Cardiac fibroblast (primary cell): Measurements from ENCODE around the gene COL9A3.

Experiments
- DNase-seq, 2 donors: peaks; one replicate each; pipeline versions ENCODE4 v3.0.0 to v3.0.0-alpha.2; 2010; ENCODE audit warnings: low read depth in 2 of 2
- H3K4me3 ChIP-seq, 2 donors: replicated peaks in 1 of 2; 1 replicate in 1 of 2; 2 replicates in 1 of 2; pipeline ENCODE4 v1.5.1; 2011; ENCODE audit warnings: low read depth in 2 of 2, low read length in 2 of 2, mild to moderate bottlenecking in 2 of 2, moderate library complexity in 1 of 2
- CTCF ChIP-seq: IDR thresholded peaks from one replicate; pipeline ENCODE4 v1.5.1; 2011; ENCODE audit warnings: low read depth, mild to moderate bottlenecking, low read length, inconsistent platforms

Gene COL9A3

DNA sequence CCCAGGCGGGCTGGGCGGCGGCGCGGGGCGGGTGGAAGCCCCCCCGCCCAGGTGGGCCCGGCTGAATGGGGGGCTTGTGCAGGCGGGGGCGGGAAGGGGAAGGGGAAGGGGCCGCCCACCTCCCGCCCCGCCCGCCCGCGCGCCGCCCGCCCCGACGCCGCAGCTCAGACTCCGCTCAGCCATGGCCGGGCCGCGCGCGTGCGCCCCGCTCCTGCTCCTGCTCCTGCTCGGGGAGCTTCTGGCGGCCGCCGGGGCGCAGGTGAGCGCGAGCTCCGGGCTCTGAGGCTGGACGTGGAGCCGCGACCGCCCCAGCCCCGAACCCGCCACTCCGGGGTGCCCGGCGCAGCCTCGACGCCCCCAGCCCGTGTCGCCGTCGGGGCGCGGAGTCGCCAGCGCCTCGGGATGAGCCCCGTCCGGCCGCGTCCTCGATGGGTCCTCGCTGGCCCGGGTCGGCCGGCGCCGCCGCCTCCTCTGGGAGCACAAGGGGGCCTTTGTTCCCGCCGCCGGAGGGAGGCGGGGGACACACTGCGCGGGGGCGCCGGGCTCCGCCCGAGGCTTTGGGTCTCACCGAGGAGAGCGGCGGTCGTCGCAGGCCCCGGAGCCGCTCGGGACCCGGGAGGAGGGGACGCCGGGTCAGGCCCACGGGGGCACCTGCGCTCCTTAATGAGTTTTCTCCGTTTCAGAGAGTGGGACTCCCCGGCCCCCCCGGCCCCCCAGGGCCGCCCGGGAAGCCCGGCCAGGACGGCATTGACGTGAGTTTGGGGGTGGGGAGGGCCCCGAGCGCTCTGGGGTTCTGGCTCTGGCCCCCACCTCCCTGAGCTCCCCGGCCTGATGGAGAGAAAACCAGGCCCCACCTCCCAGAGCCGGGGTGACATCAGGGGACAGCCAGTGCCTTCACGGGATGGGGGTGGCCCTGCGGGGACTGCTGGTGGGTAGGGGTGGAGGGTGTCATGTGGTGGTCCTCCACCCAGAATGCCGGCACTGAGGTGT, at the start of gene COL9A3:
COL9A3 (plus strand) TSS at position 167 of the 990 bp plus-strand sequence; CDS start at position 182, 15 bp downstream.
- no peak for TF ChIP-seq CTCF
- DNase-seq, result no peak
- H3K4me3 ChIP-seq, result no peak within 1 kb of the TSS

- TF ChIP-seq CTCF, result no peak
- DNase-seq, result no peak
- no peak overlapping the region for H3K4me3 ChIP-seq
These were observed 48.7 kb upstream of the COL9A3 start for GRCh38 chr20:62768234-62768546.

DNA sequence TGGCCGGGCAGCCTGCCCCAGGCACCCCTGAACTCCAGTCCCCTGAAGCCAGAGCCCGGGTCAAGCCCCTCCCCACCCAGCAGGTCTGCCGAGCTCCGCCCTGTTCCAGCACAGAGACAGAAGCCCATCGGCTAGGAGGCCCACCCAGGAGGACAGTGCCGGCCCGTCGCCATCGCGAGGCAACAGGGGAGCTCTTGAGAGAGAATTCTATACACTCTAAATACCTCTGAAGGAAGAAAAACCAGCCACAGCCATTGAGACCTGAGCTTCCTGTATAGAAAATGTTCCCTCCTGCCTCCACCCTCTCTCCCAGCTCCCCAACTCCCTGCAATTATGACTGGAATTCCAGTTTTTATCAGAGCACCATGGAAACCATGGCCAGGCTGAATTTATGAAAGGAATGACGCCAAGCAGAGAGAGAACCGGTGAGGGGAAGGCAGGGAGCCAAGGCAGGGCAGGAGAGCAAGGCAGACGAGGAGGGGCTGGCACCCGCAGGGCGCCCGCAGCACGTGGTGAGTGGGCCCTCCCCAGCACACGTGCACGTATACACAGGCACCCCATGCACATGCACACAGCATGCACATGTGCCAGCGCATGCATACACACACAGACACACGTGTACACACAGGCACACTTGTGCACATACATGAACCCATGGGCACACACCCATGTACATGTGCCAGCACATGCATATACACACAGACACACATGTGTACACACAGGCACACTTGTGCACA, 48.1 kb upstream of the COL9A3 start:
- no peak for TF ChIP-seq CTCF
- DNase-seq, result peak in 1 of 2 donors; percentile 91
- H3K4me3 ChIP-seq, result no peak overlapping the region

GRCh38 chr20:62769346-62770071, 47.3 kb upstream of the COL9A3 start:
- no peak overlapping the region for H3K4me3 ChIP-seq
- no peak for DNase-seq
- no peak for TF ChIP-seq CTCF

- no peak for TF ChIP-seq CTCF
- H3K4me3 ChIP-seq, result no peak overlapping the region
- no peak for DNase-seq
These were observed 46.5 kb upstream of the COL9A3 start for GRCh38 chr20:62770111-62770910.

- DNase-seq, result no peak
- H3K4me3 ChIP-seq, result no peak overlapping the region
- no peak for TF ChIP-seq CTCF
These were observed 45.9 kb upstream of the COL9A3 start for GRCh38 chr20:62770916-62771315.
